OCI-LY7 (cell line): ENCODE measurements around the gene MTURN. TPM values are rescaled to one million over a fixed set of nuclear protein-coding genes. Genes with fewer than 3 reads are reported as not detected.

ENCODE experiments used
- BruUV-seq: library from RNA; stranded (reverse); fragments of 400-500 nt; replicated peaks from 2 replicates; lab custom pipeline; 2021; lab: Mats Ljungman, UMichigan
- CTCF ChIA-PET: fragments of 300-600 bp; sonication (Branson Sonifier 250); formaldehyde crosslinking; loops from one replicate; lab custom pipeline; 2022; ENCODE audit warnings: antibody characterized with exemption; ENCODE audit not compliant: unreplicated experiment; lab: Charles Lee
- POLR2A ChIA-PET: fragments of 300-600 bp; sonication (Branson Sonifier 250); formaldehyde crosslinking; loops from one replicate; lab custom pipeline; 2022; ENCODE audit warnings: antibody characterized with exemption; lab: Charles Lee
- DNase-seq: peaks from one replicate; pipeline ENCODE4 v3.0.0-alpha.2; 2015; ENCODE audit warnings: low spot score
- H2AFZ ChIP-seq: fragments of 200-600 bp; sonication (generic), shearing (Covaris generic); 2 replicates; pipeline ENCODE4 v1.6.1; 2014; ENCODE audit warnings: mild to moderate bottlenecking, antibody characterized with exemption, low read length, moderate library complexity
- H3K27ac ChIP-seq: fragments of 200-600 bp; sonication (generic); 2 replicates; pipeline ENCODE4 v1.5.1; 2014; ENCODE audit warnings: mixed run types, low read depth, mild to moderate bottlenecking, moderate library complexity, low read length, inconsistent platforms; ENCODE audit not compliant: poor library complexity, severe bottlenecking
- H3K36me3 ChIP-seq: fragments of 200-600 bp; sonication (generic); 2 replicates; pipeline ENCODE4 v1.6.1; 2014; ENCODE audit warnings: mild to moderate bottlenecking, antibody characterized with exemption, low read length, moderate library complexity, mixed read lengths; ENCODE audit not compliant: insufficient read depth
- H3K4me1 ChIP-seq: fragments of 200-600 bp; sonication (generic); 2 replicates; pipeline ENCODE4 v1.5.1; 2014; ENCODE audit warnings: mild to moderate bottlenecking, low read length; ENCODE audit not compliant: insufficient read depth, poor library complexity, severe bottlenecking
- H3K4me2 ChIP-seq: fragments of 200-600 bp; sonication (generic); 2 replicates; pipeline ENCODE4 v1.6.1; 2014; ENCODE audit warnings: mild to moderate bottlenecking, low read length
- H3K4me3 ChIP-seq: fragments of 200-600 bp; sonication (generic); 2 replicates; pipeline ENCODE4 v1.5.1; 2014; ENCODE audit warnings: mild to moderate bottlenecking, low read depth, low read length; ENCODE audit not compliant: poor library complexity, severe bottlenecking
- H3K79me2 ChIP-seq: fragments of 200-600 bp; sonication (generic); 2 replicates; pipeline ENCODE4 v1.6.1; 2016; ENCODE audit warnings: low read depth, mild to moderate bottlenecking, low read length, moderate library complexity, mixed read lengths; ENCODE audit not compliant: insufficient read depth
- H3K9me2 ChIP-seq: fragments of 200-600 bp; sonication (generic); 2 replicates; pipeline ENCODE4 v1.6.1; 2016; ENCODE audit warnings: mild to moderate bottlenecking, low read length, mixed read lengths; ENCODE audit not compliant: insufficient read depth
- H3K9me3 ChIP-seq: fragments of 200-600 bp; sonication (generic); 2 replicates; pipeline ENCODE4 v1.6.1; 2014; ENCODE audit warnings: mild to moderate bottlenecking, mixed run types, low read length, mixed read lengths
- H4K20me1 ChIP-seq: fragments of 200-600 bp; sonication (generic); 2 replicates; pipeline ENCODE4 v1.6.1; 2014; ENCODE audit warnings: mild to moderate bottlenecking, antibody characterized with exemption, low read length, moderate library complexity, mixed read lengths; ENCODE audit not compliant: insufficient read depth
- CTCF ChIP-seq: fragments of 200-600 bp; sonication (generic); conservative IDR thresholded peaks from 2 replicates; pipeline ENCODE4 v1.5.1; 2014; ENCODE audit warnings: mild to moderate bottlenecking, antibody characterized with exemption, low read length, moderate library complexity, mixed read lengths
- EZH2phosphoT487 ChIP-seq: fragments of 200-600 bp; sonication (generic); IDR thresholded peaks from 2 replicates; pipeline ENCODE4 v1.6.1; 2018; ENCODE audit warnings: low read depth, borderline replicate concordance, mild to moderate bottlenecking, mixed run types, antibody characterized with exemption, low read length, moderate library complexity, mixed read lengths
- intact Hi-C: fragments of 100-400 bp; cut with micrococcal nuclease; formaldehyde crosslinking; loops from one replicate; pipeline ENCODE4 v1.10.0; 2022; ENCODE audit not compliant: unreplicated experiment
- small RNA-seq: library from RNA; depleted of rRNA; stranded (forward); fragments of <200 nt; gene quantifications from one replicate; pipeline ENCODE3, GENCODE V24; 2014
- total RNA-seq, 2 experiments: library from RNA; depleted of rRNA in 1 of 2; stranded (reverse); fragments of >200 nt in 1 of 2; shearing (Covaris generic) in 1 of 2; gene quantifications; 2 replicates each; pipeline ENCODE4 v1.2.3, GENCODE V29; 2014 to 2022

MTURN gene
- total RNA-seq, 2 experiments from 2014 or later, result 2.9 to 4.1 TPM

- Histone ChIP-seq H3K4me3 (no peak overlapping the region), H3K4me2 (no peak overlapping the region), H3K4me1 (peaks cover 10% of the 10 kb centered on the region), H3K36me3 (no peaks in the 10 kb centered on the region), H3K79me2 (no peaks in the 10 kb centered on the region), H3K27ac (no peak overlapping the region), H3K9me3 (no peaks in the 10 kb centered on the region), H3K9me2 (no peaks in the 10 kb centered on the region), H4K20me1 (no peaks in the 10 kb centered on the region), H2AFZ (no peak overlapping the region)
- intact Hi-C loops, result no loop called here
- DNase-seq, result no peak
- no TSS peak for BruUV-seq
- no peak for TF ChIP-seq EZH2phosphoT487
- TF ChIP-seq CTCF, result no peak
- CTCF ChIA-PET, result no interaction called here
- POLR2A ChIA-PET, result interaction anchor here (1.1 kb wide), 1 partner anchor 29 kb away, joined by 3 read pairs; no protein-coding TSS in a partner anchor
Measured at GRCh38 chr7:30209951-30210350, 75.2 kb downstream of the MTURN start.

Small RNA genes within 50 kb of the gene (small RNA-seq; reads per million reads assigned to genes)
- gene RPS27P16, result not detected

Other genes starting within 250 kb of the MTURN start
- gene SCRN1, start 145.2 kb upstream of the MTURN start, total RNA-seq (2014; rRNA removed; shearing (Covaris generic)), result 32.5 and 37.1 TPM in 2 replicates
- gene SCRN1, start 145.2 kb upstream of the MTURN start, total RNA-seq (2022), result 58.3 and 62.7 TPM in 2 replicates
- gene FKBP14, start 108.3 kb upstream of the MTURN start, total RNA-seq (2014; rRNA removed; shearing (Covaris generic)), result 5.3 and 6.3 TPM in 2 replicates
- gene FKBP14, start 108.3 kb upstream of the MTURN start, total RNA-seq (2022), result 15.9 and 17.9 TPM in 2 replicates
- gene PLEKHA8, start 106.6 kb upstream of the MTURN start, total RNA-seq (2014; rRNA removed; shearing (Covaris generic)), result 10.2 and 11.0 TPM in 2 replicates
- gene PLEKHA8, start 106.6 kb upstream of the MTURN start, total RNA-seq (2022), result 27.9 and 31.7 TPM in 2 replicates
- gene ZNRF2, start 149.6 kb downstream of the MTURN start, total RNA-seq (2014; rRNA removed; shearing (Covaris generic)), result 18.0 and 24.7 TPM in 2 replicates
- gene ZNRF2, start 149.6 kb downstream of the MTURN start, total RNA-seq (2022), result 21.2 and 25.7 TPM in 2 replicates